ENCODE data around the gene CD160. TPM values are rescaled to one million over a fixed set of nuclear protein-coding genes. Genes with fewer than 3 reads are reported as not detected.

Gene CD160
- total and polyA plus RNA-seq, 2 of the 4 experiments (the other 2 are of a cell fraction), result not detected

- 7% methylated on average over 24 of the region's 47 CpGs; no CpG with 5 or more reads in 1 of the 2 experiments for WGBS, 2 experiments (ENCODE audit: extremely low coverage in 2 of 2, insufficient read length in 1 of 2)
- H2BK15ac ChIP-seq (ENCODE audit: low read depth, low read length), result peak overlapping the region; percentile 75; the same call in 2 of the 3 replicates
- H3K27ac ChIP-seq (ENCODE audit: insufficient read depth, low read length), result peak overlapping the region; percentile 62
- peak overlapping the region; percentile 65 to 95 for H4K8ac ChIP-seq (ENCODE audit: low read depth in 2 of 2, low read length in 2 of 2)
- dilution Hi-C loops (cut with HindIII; ENCODE audit: low sequenced_read_pairs, unreplicated experiment) (no loop called here), in situ Hi-C loops (cut with MboI; ENCODE audit: low sequenced_read_pairs) (no loop called here), intact Hi-C loops (cut with micrococcal nuclease) (loop anchor here (10.0 kb wide), 1 partner anchor 104 kb away; the partner anchor contains the start of genes POLR3C and RNF115)
- TF ChIP-seq BHLHE40 (IDR thresholded peaks at IDR 0.05; ENCODE audit: low read depth, low read length) (no peak), NFE2L2 (IDR thresholded peaks at IDR 0.05; ENCODE audit: low read depth, low read length) (no peak), MXI1 (IDR thresholded peaks at IDR 0.05; ENCODE audit: borderline replicate concordance, low read depth, low read length) (peak; percentile 42; the same call in 1 of the 2 replicates), RCOR1 (IDR thresholded peaks at IDR 0.05; ENCODE audit: insufficient replicate concordance, low read length) (no peak), SMC3 (IDR thresholded peaks at IDR 0.05; ENCODE audit: low read depth, low read length) (peak; percentile 64), POLR2A (IDR thresholded peaks at IDR 0.05; ENCODE audit: low read depth, low read length) (peak; percentile 38), CTCF (conservative IDR thresholded peaks at IDR 0.05; ENCODE audit: low read depth, low read length) (peak; percentile 83), RFX5 (IDR thresholded peaks at IDR 0.05; ENCODE audit: low read depth, low read length) (no peak), RAD21 (IDR thresholded peaks at IDR 0.05; ENCODE audit: low read length) (peak; percentile 81), MAZ (IDR thresholded peaks at IDR 0.05; ENCODE audit: borderline replicate concordance, low read depth, low read length) (peak; percentile 78; the same call in 1 of the 2 replicates)
- TF ChIP-seq, protein P1, sequence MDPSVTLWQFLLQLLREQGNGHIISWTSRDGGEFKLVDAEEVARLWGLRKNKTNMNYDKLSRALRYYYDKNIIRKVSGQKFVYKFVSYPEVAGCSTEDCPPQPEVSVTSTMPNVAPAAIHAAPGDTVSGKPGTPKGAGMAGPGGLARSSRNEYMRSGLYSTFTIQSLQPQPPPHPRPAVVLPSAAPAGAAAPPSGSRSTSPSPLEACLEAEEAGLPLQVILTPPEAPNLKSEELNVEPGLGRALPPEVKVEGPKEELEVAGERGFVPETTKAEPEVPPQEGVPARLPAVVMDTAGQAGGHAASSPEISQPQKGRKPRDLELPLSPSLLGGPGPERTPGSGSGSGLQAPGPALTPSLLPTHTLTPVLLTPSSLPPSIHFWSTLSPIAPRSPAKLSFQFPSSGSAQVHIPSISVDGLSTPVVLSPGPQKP (IDR thresholded peaks at IDR 0.05; ENCODE audit: borderline replicate concordance, low read depth, low read length), result no peak
- peak overlapping the region; percentile 87 for H3K14ac ChIP-seq (replicated peaks; ENCODE audit: low read depth, low read length)
- peak overlapping the region; percentile 45 for H3K18ac ChIP-seq (ENCODE audit: low read depth, low read length)
- H2BK5ac ChIP-seq (ENCODE audit: low read depth, low read length, poor library complexity, severe bottlenecking), result peak overlapping the region; percentile 92
- peak overlapping the region; percentile 66 for H4K5ac ChIP-seq (ENCODE audit: low read depth, low read length)
- peak overlapping the region; percentile 49; the same call in 1 of the 2 replicates for H3K9ac ChIP-seq (ENCODE audit: low read depth, low read length)
- peak; percentile 88 for ATAC-seq (ENCODE audit: low read depth)
- peak overlapping the region; percentile 94 for H2AK9ac ChIP-seq (replicated peaks; ENCODE audit: low read depth, low read length, poor library complexity)
- peak overlapping the region; percentile 99 for H3K4ac ChIP-seq (ENCODE audit: low read depth, low read length)
- POLR2A ChIA-PET (ENCODE audit: unreplicated experiment), result no interaction called here
- peak overlapping the region; percentile 71 for H3K56ac ChIP-seq (ENCODE audit: extremely low read depth, insufficient read depth, low read length)
- H2AFZ ChIP-seq (replicated peaks; ENCODE audit: low read length, poor library complexity), result peak overlapping the region; percentile 94
- no TSS peak for BruUV-seq (replicated peaks)
- H3K79me1 ChIP-seq (ENCODE audit: low read depth in 1 of 2, low read length in 2 of 2), result no peaks in the 10 kb centered on the region; a peak in 1 of 4 replicates
- peak overlapping the region; percentile 99 for H2BK20ac ChIP-seq (ENCODE audit: low read depth, low read length)
- H2BK120ac ChIP-seq (ENCODE audit: low read depth, low read length), result peak overlapping the region; percentile 99
- no peaks in the 10 kb centered on the region for H4K20me1 ChIP-seq (ENCODE audit: insufficient read depth, low read length)
- no peaks in the 10 kb centered on the region for H3K36me3 ChIP-seq (ENCODE audit: control insufficient read depth, insufficient read depth, low read length)
- peak overlapping the region; percentile 73 for H3K4me2 ChIP-seq (ENCODE audit: low read depth, low read length)
- H3K23ac ChIP-seq (ENCODE audit: low read depth, low read length), result peak overlapping the region; percentile 79; the same call in 1 of the 2 replicates
- CTCF ChIA-PET, result interaction anchor here (0.6 to 1.8 kb wide), 5 partner anchors 8 to 103 kb away, joined by 3 to 9 read pairs (median 3); partner anchors contain the start of genes PDZK1, POLR3C and RNF115
- H3K27me3 ChIP-seq (ENCODE audit: control insufficient read depth, insufficient read depth, low read length), result no peaks in the 10 kb centered on the region
- peaks cover 27% of the 10 kb centered on the region for H3K4me1 ChIP-seq (ENCODE audit: control insufficient read depth, insufficient read depth, low read length)
- H3K9me3 ChIP-seq (ENCODE audit: control insufficient read depth, insufficient read depth, low read length), result no peaks in the 10 kb centered on the region
- peak overlapping the region; percentile 23; the same call in 1 of the 2 replicates for H3K4me3 ChIP-seq (ENCODE audit: insufficient read depth, low read depth, low read length)
- H3K9me1 ChIP-seq (ENCODE audit: insufficient read depth, low read length), result peaks cover 24% of the 10 kb centered on the region
- DNase-seq, result peak; percentile 59
- peak overlapping the region; percentile 88 for H2AK5ac ChIP-seq (ENCODE audit: low read depth, low read length)
- H4K91ac ChIP-seq (ENCODE audit: insufficient read depth, low read depth, low read length), result peak overlapping the region; percentile 96
Observed at GRCh38 chr1:145720878-145721671, 1.8 kb downstream of the CD160 start.
